HFFc6 (cell line): ENCODE measurements around the gene KCP. TPM values are rescaled to one million over a fixed set of nuclear protein-coding genes. Genes with fewer than 3 reads are reported as not detected.
A peak's percentile ranks its signal among the peaks of the same experiment; 100 is the strongest.

Source experiments
- DNase-seq: peaks from one replicate; pipeline ENCODE4 v3.0.0-alpha.2; 2018
- H3K27ac Mint-ChIP-seq: 2 replicates; pipeline ENCODE4 v1.8.0; 2020; ENCODE audit warnings: mild to moderate bottlenecking, mixed read lengths
- H3K27me3 Mint-ChIP-seq: 2 replicates; pipeline ENCODE4 v1.8.0; 2021; ENCODE audit warnings: mild to moderate bottlenecking, moderate library complexity, mixed read lengths; ENCODE audit not compliant: insufficient read depth
- H3K36me3 Mint-ChIP-seq: 2 replicates; pipeline ENCODE4 v1.8.0; 2021; ENCODE audit warnings: low read depth, mixed read lengths
- H3K4me1 Mint-ChIP-seq: 2 replicates; pipeline ENCODE4 v1.8.0; 2020; ENCODE audit warnings: low read depth, mixed read lengths
- H3K4me3 Mint-ChIP-seq: 2 replicates; pipeline ENCODE4 v1.8.0; 2020; ENCODE audit warnings: mild to moderate bottlenecking, moderate library complexity, mixed read lengths
- H3K9me3 Mint-ChIP-seq: 2 replicates; pipeline ENCODE4 v1.8.0; 2020; ENCODE audit warnings: mild to moderate bottlenecking, mixed read lengths
- total RNA-seq, 6 experiments: library from RNA; stranded (reverse); fragmentation: NEBNext Ultra II Directional; extraction: Animal tissue kit (Norgen Biotek cat#: 25700); gene quantifications; 2 replicates in 1 of 6; 3 replicates in 5 of 6; pipeline ENCODE4 v1.2.3, GENCODE V29; 2021
- TF ChIP-seq, protein P1 (sequence below): fragments of 200-600 bp; sonication (generic); IDR thresholded peaks from 2 replicates; pipeline ENCODE4 v1.5.0; 2021; ENCODE audit warnings: antibody characterized with exemption, mild to moderate bottlenecking

KCP gene
- total RNA-seq, 6 experiments from 2014 or later, result 0.05 to 0.07 TPM; not detected in 4

DNA sequence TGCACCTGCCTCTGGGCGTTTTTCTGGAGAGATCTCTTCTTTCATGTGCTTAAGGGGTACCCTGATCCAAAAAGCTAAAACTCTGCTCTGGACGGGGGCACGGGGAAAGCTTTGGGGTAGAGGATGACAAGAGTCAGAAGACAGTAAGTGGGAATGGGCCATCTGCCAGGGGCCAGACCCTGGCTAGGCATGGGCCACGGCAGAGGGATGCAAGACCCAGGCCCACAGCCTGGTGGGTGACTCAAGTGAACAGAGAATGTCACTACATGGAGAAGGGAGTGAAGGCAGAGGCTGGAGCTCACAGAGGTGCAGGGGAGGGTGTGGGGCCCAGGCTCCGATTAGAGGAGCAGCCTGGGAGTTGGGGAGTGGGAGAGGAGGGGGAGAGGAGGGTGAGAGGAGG lies 65.0 kb downstream of the KCP start:
- DNase-seq, result no peak
- Mint-ChIP-seq H3K4me1 (no peaks in the 10 kb centered on the region), H3K27me3 (peaks cover 15% of the 10 kb centered on the region), H3K9me3 (no peaks in the 10 kb centered on the region), H3K36me3 (peaks cover 23% of the 10 kb centered on the region; the same call in 1 of the 2 replicates), H3K4me3 (no peak overlapping the region), H3K27ac (peak overlapping the region; percentile 73)
- TF ChIP-seq, protein P1, sequence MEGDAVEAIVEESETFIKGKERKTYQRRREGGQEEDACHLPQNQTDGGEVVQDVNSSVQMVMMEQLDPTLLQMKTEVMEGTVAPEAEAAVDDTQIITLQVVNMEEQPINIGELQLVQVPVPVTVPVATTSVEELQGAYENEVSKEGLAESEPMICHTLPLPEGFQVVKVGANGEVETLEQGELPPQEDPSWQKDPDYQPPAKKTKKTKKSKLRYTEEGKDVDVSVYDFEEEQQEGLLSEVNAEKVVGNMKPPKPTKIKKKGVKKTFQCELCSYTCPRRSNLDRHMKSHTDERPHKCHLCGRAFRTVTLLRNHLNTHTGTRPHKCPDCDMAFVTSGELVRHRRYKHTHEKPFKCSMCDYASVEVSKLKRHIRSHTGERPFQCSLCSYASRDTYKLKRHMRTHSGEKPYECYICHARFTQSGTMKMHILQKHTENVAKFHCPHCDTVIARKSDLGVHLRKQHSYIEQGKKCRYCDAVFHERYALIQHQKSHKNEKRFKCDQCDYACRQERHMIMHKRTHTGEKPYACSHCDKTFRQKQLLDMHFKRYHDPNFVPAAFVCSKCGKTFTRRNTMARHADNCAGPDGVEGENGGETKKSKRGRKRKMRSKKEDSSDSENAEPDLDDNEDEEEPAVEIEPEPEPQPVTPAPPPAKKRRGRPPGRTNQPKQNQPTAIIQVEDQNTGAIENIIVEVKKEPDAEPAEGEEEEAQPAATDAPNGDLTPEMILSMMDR, result no peak

DNA sequence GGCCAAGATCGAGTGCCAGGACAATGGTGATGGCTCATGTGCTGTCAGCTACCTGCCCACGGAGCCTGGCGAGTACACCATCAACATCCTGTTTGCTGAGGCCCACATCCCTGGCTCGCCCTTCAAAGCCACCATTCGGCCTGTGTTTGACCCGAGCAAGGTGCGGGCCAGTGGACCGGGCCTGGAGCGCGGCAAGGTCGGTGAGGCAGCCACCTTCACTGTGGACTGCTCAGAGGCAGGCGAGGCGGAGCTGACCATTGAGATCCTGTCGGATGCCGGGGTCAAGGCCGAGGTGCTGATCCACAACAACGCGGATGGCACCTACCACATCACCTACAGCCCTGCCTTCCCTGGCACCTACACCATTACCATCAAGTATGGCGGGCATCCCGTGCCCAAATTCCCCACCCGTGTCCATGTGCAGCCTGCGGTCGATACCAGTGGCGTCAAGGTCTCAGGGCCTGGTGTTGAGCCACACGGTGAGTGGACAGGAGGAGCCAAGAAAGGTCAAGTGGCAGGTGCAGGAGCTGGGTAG lies 65.7 kb downstream of the KCP start:
- H3K4me3 Mint-ChIP-seq, result no peak overlapping the region

DNA sequence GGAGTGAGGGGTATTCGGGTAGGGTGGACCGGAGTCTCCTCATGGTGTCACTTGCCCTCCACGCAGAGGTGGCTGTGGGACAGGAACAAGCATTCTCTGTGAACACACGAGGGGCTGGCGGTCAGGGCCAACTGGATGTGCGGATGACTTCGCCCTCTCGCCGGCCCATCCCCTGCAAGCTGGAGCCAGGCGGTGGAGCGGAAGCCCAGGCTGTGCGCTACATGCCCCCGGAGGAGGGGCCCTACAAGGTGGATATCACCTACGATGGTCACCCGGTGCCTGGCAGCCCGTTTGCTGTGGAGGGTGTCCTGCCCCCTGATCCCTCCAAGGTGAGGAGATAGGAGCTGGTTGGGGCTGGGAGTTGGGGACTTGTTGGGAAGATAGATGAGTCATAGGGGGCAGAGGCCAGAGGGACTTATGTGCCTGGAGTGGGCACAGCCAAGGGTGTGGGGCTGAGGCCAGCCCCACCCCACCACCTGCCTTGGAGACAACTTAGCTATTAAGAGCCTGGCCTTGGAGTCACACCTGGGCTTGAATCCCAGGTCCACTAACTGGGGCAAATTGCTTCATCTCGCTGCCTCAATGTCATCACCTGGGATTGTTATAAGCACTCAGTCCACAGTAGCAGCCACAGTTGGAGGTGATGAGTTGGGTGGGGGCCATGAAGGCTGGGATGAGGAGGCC lies 66.4 kb downstream of the KCP start:
- no peaks in the 10 kb centered on the region for H3K9me3 Mint-ChIP-seq
- peaks cover 14% of the 10 kb centered on the region for H3K27me3 Mint-ChIP-seq
- TF ChIP-seq, protein P1, result no peak

More for the DNA sequence above, 65.7 kb downstream of the KCP start:
- H3K27ac Mint-ChIP-seq, result no peak overlapping the region
- TF ChIP-seq, protein P1, result no peak
- no peaks in the 10 kb centered on the region for H3K9me3 Mint-ChIP-seq
- H3K27me3 Mint-ChIP-seq, result peaks cover 11% of the 10 kb centered on the region
- no peaks in the 10 kb centered on the region for H3K4me1 Mint-ChIP-seq
- peaks cover 23% of the 10 kb centered on the region; the same call in 1 of the 2 replicates for H3K36me3 Mint-ChIP-seq
- DNase-seq, result no peak

DNA sequence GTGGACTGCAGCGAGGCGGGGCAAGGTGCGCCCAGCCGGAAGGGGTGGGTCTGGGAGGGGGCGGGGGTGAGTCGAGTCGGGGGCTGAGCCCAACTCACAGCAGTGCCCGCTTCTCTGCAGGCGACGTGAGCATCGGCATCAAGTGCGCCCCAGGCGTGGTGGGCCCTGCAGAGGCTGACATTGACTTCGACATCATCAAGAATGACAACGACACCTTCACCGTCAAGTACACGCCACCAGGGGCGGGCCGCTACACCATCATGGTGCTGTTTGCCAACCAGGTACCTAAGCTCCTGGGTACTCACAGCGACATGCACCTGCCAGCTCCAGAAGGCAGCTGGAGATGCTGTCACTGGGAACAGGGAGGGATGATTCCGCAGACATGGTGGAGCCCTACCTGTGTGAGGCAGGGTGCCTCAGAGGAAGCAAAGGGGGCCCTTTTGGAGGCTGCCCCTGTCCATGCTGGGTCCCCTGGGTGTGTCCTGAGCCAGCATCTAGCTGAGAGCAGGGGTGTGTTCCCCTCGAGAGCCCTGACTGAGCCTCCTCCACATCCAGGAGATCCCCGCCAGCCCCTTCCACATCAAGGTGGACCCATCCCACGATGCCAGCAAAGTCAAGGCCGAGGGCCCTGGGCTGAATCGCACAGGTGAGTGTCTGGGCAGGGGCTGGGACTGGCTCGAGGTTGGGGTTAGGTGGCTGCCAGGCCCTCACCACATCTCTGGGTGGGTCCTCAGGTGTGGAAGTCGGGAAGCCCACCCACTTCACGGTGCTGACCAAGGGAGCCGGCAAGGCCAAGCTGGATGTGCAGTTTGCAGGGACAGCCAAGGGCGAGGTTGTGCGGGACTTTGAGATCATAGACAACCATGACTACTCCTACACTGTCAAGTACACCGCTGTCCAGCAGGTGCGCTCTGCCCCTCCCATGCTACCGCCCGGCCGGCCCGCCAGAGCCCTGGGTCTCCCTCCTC lies 67.6 kb downstream of the KCP start:
- Mint-ChIP-seq H3K27me3 (peaks cover 8% of the 10 kb centered on the region), H3K4me1 (no peaks in the 10 kb centered on the region), H3K4me3 (no peak overlapping the region), H3K27ac (no peak overlapping the region), H3K36me3 (peaks cover 29% of the 10 kb centered on the region), H3K9me3 (no peaks in the 10 kb centered on the region)
- DNase-seq, result no peak
- TF ChIP-seq, protein P1, result no peak

More for the DNA sequence above, 66.4 kb downstream of the KCP start:
- no peaks in the 10 kb centered on the region for H3K4me1 Mint-ChIP-seq
- H3K27ac Mint-ChIP-seq, result no peak overlapping the region
- H3K4me3 Mint-ChIP-seq, result no peak overlapping the region
- peaks cover 27% of the 10 kb centered on the region for H3K36me3 Mint-ChIP-seq
- DNase-seq, result no peak

DNA sequence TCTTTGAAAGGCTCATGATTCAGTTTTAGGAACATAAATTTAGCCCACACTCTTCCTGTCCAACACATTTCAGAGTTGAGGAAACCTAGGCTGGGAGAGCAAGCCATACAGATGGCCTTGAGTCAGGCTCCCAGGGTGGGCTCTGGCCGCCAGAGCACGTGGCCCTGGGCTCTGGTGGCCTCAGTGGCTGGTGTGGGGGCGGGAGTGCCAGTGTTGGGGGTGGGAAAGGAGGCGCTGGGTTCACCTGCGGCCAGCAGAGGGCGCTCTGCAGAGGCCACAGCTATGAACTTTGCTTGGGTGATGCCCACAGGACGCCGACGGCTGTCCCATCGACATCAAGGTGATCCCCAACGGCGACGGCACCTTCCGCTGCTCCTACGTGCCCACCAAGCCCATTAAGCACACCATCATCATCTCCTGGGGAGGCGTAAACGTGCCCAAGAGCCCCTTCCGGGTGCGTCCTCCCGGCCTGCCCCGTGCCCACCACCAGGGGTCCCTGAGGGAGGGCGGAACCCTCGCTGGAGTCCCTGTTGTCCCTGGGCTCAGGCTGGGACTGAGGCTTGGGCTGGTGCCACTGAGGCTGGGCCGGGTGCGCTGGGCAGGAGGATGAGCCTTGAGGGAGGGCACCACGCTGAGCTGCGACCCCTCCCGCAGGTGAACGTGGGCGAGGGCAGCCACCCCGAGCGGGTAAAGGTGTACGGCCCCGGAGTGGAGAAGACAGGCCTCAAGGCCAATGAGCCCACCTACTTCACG lies 68.4 kb downstream of the KCP start:
- no peak overlapping the region for H3K4me3 Mint-ChIP-seq
- H3K9me3 Mint-ChIP-seq, result no peaks in the 10 kb centered on the region
- H3K4me1 Mint-ChIP-seq, result no peaks in the 10 kb centered on the region
- peaks cover 8% of the 10 kb centered on the region for H3K27me3 Mint-ChIP-seq
- peaks cover 25% of the 10 kb centered on the region for H3K36me3 Mint-ChIP-seq
- DNase-seq, result no peak
- H3K27ac Mint-ChIP-seq, result no peak overlapping the region; the same call in 1 of the 2 replicates
- TF ChIP-seq, protein P1, result peak; percentile 94
